Stomach (tissue), 9 donors: ENCODE measurements around the gene KRTAP10-4. TPM values are rescaled to one million over a fixed set of nuclear protein-coding genes. Genes with fewer than 3 reads are reported as not detected.

ENCODE experiments used
- DNase-seq, 2 donors: peaks; one replicate each; pipeline versions ENCODE4 v3.0.0 to v3.0.0-alpha.2; 2013 to 2019
- H3K27ac ChIP-seq, 5 donors: fragments of 200-600 bp in 4 of 5; sonication (generic) in 4 of 5; one replicate each; pipeline ENCODE4 v1.5.1; 2013 to 2019; ENCODE audit warnings: mild to moderate bottlenecking in 1 of 5, moderate library complexity in 1 of 5
- H3K27me3 ChIP-seq, 3 donors: fragments of 200-600 bp; sonication (generic); one replicate each; pipeline ENCODE4 v1.5.1; 2017 to 2019; ENCODE audit warnings: mixed run types in 1 of 3
- H3K36me3 ChIP-seq, 4 donors: fragments of 200-600 bp; sonication (generic); 1 replicate in 3 of 4; 2 replicates in 1 of 4; pipeline ENCODE4 v1.5.1; 2016 to 2019
- H3K4me1 ChIP-seq, 4 donors: fragments of 200-600 bp; sonication (generic); one replicate each; pipeline ENCODE4 v1.5.1; 2016 to 2019
- H3K4me3 ChIP-seq, 4 donors: fragments of 200-600 bp; sonication (generic) in 3 of 4; one replicate each; pipeline ENCODE4 v1.5.1; 2016 to 2019; ENCODE audit warnings: mild to moderate bottlenecking in 1 of 4
- H3K9me3 ChIP-seq, 4 donors: fragments of 200-600 bp; sonication (generic); one replicate each; pipeline ENCODE4 v1.5.1; 2016 to 2019
- EP300 ChIP-seq: sonication (generic); formaldehyde crosslinking; IDR thresholded peaks from one replicate; pipeline ENCODE4 v1.6.1; 2017; ENCODE audit warnings: antibody characterized with exemption
- POLR2A ChIP-seq, 4 donors: fragments of 450-650 bp; IDR thresholded peaks; one replicate each; pipeline ENCODE4 v1.6.1; 2016; ENCODE audit warnings: antibody characterized with exemption in 4 of 4, control low read depth in 2 of 4, mild to moderate bottlenecking in 1 of 4, moderate library complexity in 1 of 4
- POLR2AphosphoS5 ChIP-seq, 3 donors: sonication (generic); formaldehyde crosslinking; IDR thresholded peaks; one replicate each; pipeline ENCODE4 v1.6.1; 2016; ENCODE audit warnings: antibody characterized with exemption in 3 of 3
- WGBS, 5 donors: extraction: QIAGEN DNeasy Blood & Tissue Kit in 3 of 5; methylation state at CpG; one replicate each; pipeline versions ENCODE4 v1.1.5 to v1.1.7; 2013 to 2018; 5-methylcytosine and 5-hydroxymethylcytosine counted together
- intact Hi-C: fragments of 100-400 bp; cut with DNase I; formaldehyde crosslinking; loops from one replicate; pipeline ENCODE4 v1.15.1; 2023; ENCODE audit warnings: low total_unique reads
- polyA plus RNA-seq, 3 donors: library from polyadenylated mRNA; stranded (reverse); fragments of 200-250 nt; gene quantifications; one replicate each; pipeline ENCODE4 v1.2.3, GENCODE V29; 2013
- total RNA-seq, 5 donors: library from RNA; depleted of rRNA; stranded (reverse); fragments of >200 nt; gene quantifications; one replicate each; pipeline versions ENCODE4 v1.1.0 to v1.2.3, GENCODE V29; 2014 to 2016
- TF ChIP-seq, protein P1 (sequence below), 7 experiments: fragments of 450-650 bp in 4 of 7; fragments of 200-600 bp in 3 of 7; sonication (generic) in 3 of 7; IDR thresholded peaks; one replicate each; pipeline ENCODE4 v1.5.1; 2016 to 2019; ENCODE audit warnings: antibody characterized with exemption in 7 of 7, control low read depth in 2 of 7, mild to moderate bottlenecking in 1 of 7
- donor health status: healthy with polysubstance abuse.
- donor health status: Bipolar disorder and iron deficiency.
- donor health status: healthy.

The KRTAP10-4 gene
- total and polyA plus RNA-seq, 8 donors: not detected

GRCh38 chr21:44529503-44530125 is 43.9 kb upstream of the KRTAP10-4 start:
- intact Hi-C loops: no loop called here
- no peak for DNase-seq
- no peak overlapping the region for H3K4me3 ChIP-seq

GRCh38 chr21:44530221-44530902 is 43.2 kb upstream of the KRTAP10-4 start:
- intact Hi-C loops: no loop called here
- no peaks in the 10 kb centered on the region for H3K4me1 ChIP-seq
- no peak overlapping the region for H3K4me3 ChIP-seq
- H3K9me3 ChIP-seq: no peaks in the 10 kb centered on the region
- WGBS, 5 donors: 66 to 86% (median 80%) methylated on average over 7 of the region's 7 CpGs
- no peaks in the 10 kb centered on the region for H3K36me3 ChIP-seq
- no peak overlapping the region for H3K27ac ChIP-seq
- peaks cover 0 to 49% (median 0%) of the 10 kb centered on the region in 3 donors for H3K27me3 ChIP-seq
- no peak for DNase-seq
- TF ChIP-seq, protein P1, sequence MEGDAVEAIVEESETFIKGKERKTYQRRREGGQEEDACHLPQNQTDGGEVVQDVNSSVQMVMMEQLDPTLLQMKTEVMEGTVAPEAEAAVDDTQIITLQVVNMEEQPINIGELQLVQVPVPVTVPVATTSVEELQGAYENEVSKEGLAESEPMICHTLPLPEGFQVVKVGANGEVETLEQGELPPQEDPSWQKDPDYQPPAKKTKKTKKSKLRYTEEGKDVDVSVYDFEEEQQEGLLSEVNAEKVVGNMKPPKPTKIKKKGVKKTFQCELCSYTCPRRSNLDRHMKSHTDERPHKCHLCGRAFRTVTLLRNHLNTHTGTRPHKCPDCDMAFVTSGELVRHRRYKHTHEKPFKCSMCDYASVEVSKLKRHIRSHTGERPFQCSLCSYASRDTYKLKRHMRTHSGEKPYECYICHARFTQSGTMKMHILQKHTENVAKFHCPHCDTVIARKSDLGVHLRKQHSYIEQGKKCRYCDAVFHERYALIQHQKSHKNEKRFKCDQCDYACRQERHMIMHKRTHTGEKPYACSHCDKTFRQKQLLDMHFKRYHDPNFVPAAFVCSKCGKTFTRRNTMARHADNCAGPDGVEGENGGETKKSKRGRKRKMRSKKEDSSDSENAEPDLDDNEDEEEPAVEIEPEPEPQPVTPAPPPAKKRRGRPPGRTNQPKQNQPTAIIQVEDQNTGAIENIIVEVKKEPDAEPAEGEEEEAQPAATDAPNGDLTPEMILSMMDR (IDR thresholded peaks at IDR 0.05): no peak
- no peak for TF ChIP-seq POLR2AphosphoS5 (IDR thresholded peaks at IDR 0.05)
- no peak for TF ChIP-seq EP300
- TF ChIP-seq POLR2A (IDR thresholded peaks at IDR 0.05): no peak

More at GRCh38 chr21:44529503-44530125, 43.9 kb upstream of the KRTAP10-4 start:
- Histone ChIP-seq H3K9me3 (no peaks in the 10 kb centered on the region), H3K36me3 (no peaks in the 10 kb centered on the region), H3K4me1 (no peaks in the 10 kb centered on the region), H3K27me3 (peaks cover 0 to 56% (median 0%) of the 10 kb centered on the region in 3 donors), H3K27ac (no peak overlapping the region)
- TF ChIP-seq POLR2A (IDR thresholded peaks at IDR 0.05) (no peak), POLR2AphosphoS5 (IDR thresholded peaks at IDR 0.05) (no peak), EP300 (no peak)
- TF ChIP-seq, protein P1 (IDR thresholded peaks at IDR 0.05): no peak
- 68 to 77% (median 75%) methylated on average over 21 to 23 of the region's 23 CpGs for WGBS, 5 donors

DNA sequence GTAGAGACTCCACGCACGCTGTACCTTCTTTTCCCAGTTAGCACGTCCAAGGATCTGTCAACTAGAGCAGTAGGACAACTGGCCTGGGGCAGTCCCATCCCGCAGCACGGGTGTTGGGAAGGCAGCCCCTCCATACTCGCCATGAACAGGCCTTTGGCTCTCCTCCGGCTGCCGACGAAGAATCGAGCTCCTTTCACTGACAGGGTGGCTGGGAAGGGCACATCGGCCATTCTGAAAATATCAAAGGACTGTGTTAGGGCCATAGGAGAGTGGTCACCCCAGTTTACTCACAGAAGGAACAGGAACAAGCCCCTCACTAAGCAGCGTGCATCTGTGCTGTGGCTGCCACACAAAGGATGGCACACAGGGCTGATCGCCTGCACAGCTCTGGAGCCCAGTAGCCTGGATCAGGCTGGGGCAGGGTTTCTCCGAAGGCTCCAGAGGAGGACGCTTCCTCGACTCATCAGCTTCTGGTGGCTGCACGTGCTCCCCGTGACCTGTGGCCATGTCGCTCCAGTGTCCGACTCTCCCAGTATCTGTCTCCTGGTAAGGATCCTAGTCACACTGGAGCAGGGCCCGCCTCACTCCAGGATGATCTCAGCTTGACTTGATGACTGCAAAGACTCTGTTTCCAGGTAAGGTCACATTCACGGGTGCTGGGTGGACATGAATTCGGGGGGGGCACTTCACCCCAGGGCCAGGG is 42.5 kb upstream of the KRTAP10-4 start:
- no peaks in the 10 kb centered on the region for H3K9me3 ChIP-seq
- DNase-seq: no peak
- no peaks in the 10 kb centered on the region for H3K4me1 ChIP-seq
- intact Hi-C loops: no loop called here
- no peaks in the 10 kb centered on the region for H3K36me3 ChIP-seq
- no peak overlapping the region for H3K27ac ChIP-seq
- H3K27me3 ChIP-seq: peaks cover 0 to 47% (median 0%) of the 10 kb centered on the region in 3 donors
- 81 to 89% (median 84%) methylated on average over 22 to 23 of the region's 23 CpGs for WGBS, 5 donors
- no peak overlapping the region for H3K4me3 ChIP-seq
- TF ChIP-seq EP300 (no peak), POLR2A (IDR thresholded peaks at IDR 0.05) (no peak), POLR2AphosphoS5 (IDR thresholded peaks at IDR 0.05) (no peak)
- TF ChIP-seq, protein P1 (IDR thresholded peaks at IDR 0.05): no peak
